HCT116 (cell line): ENCODE data around the gene PF4V1. TPM values are rescaled to one million over a fixed set of nuclear protein-coding genes. Genes with fewer than 3 reads are reported as not detected.

Source experiments
- ATAC-seq: fragments of 200-7000 bp; cut with Tn5 transposase; 2 replicates; pipeline ENCODE4 v1.9.1; 2020; ENCODE audit warnings: mild to moderate bottlenecking, moderate library complexity
- BruUV-seq: library from RNA; stranded (reverse); fragments of 400-500 nt; replicated peaks from 2 replicates; lab custom pipeline; 2021; lab: Mats Ljungman, UMichigan
- CTCF ChIA-PET: fragments of 300-600 bp; sonication (Branson Sonifier 250); formaldehyde crosslinking; loops from one replicate; lab custom pipeline; 2021; ENCODE audit warnings: antibody characterized with exemption; lab: Charles Lee
- POLR2A ChIA-PET: fragments of 300-600, 350-600 bp; sonication (Branson Sonifier 250); formaldehyde crosslinking; loops from one replicate; lab custom pipeline; 2021; ENCODE audit warnings: antibody characterized with exemption; lab: Charles Lee
- RAD21 ChIA-PET, 2 experiments: fragments of 300-600 bp; sonication (Branson Sonifier 250); formaldehyde crosslinking; loops; one replicate each; lab custom pipeline; 2023; ENCODE audit warnings: low total read pairs in 2 of 2; ENCODE audit not compliant: uncharacterized antibody in 2 of 2, unreplicated experiment in 2 of 2, low non-redundant PET in 1 of 2; lab: Charles Lee
- DNase-seq: peaks from one replicate; pipeline ENCODE4 v3.0.0-alpha.2; 2010; ENCODE audit warnings: low read depth, low spot score
- H2AFZ ChIP-seq: fragments of 200-600 bp; shearing (Covaris generic), sonication (generic); 2 replicates; pipeline ENCODE4 v1.6.1; 2017; ENCODE audit warnings: low read depth, mixed run types, mixed read lengths, antibody characterized with exemption, low read length; ENCODE audit not compliant: poor library complexity, severe bottlenecking
- H3K27ac ChIP-seq: 2 replicates; pipeline ENCODE4 v1.5.1; 2012; ENCODE audit warnings: low read depth, low read length
- H3K27me3 ChIP-seq: fragments of 200-600 bp; sonication (generic); 2 replicates; pipeline ENCODE4 v1.6.1; 2016; ENCODE audit warnings: mixed run types, low read length, mixed read lengths; ENCODE audit not compliant: insufficient read depth
- H3K36me3 ChIP-seq, 2 experiments: fragments of 200-500 bp in 1 of 2; fragments of 200-600 bp in 1 of 2; sonication (Bioruptor generic) in 1 of 2; sonication (generic) in 1 of 2; 2 replicates each; pipeline versions ENCODE4 v1.5.1 to v1.6.1; 2014 to 2016; ENCODE audit warnings: low read length in 2 of 2, inconsistent platforms in 1 of 2, mixed read lengths in 1 of 2, mixed run types in 1 of 2; ENCODE audit not compliant: insufficient read depth in 2 of 2, control insufficient read depth in 1 of 2
- H3K4me1 ChIP-seq, 2 experiments: fragments of 200-600 bp in 1 of 2; sonication (generic) in 1 of 2; 2 replicates each; pipeline versions ENCODE4 v1.5.1 to v1.6.1; 2012 to 2017; ENCODE audit warnings: low read length in 2 of 2, inconsistent platforms in 1 of 2, mild to moderate bottlenecking in 1 of 2, mixed read lengths in 1 of 2, mixed run types in 1 of 2, moderate library complexity in 1 of 2; ENCODE audit not compliant: insufficient read depth in 2 of 2, control insufficient read depth in 1 of 2
- H3K4me2 ChIP-seq: fragments of 200-600 bp; sonication (generic); 2 replicates; pipeline ENCODE4 v1.6.1; 2017; ENCODE audit warnings: mixed run types, low read length, mixed read lengths
- H3K4me3 ChIP-seq, 2 experiments: fragments of 200-600 bp in 1 of 2; sonication (generic) in 1 of 2; replicated peaks in 1 of 2; 2 replicates each; pipeline ENCODE4 v1.5.1; 2011 to 2016; ENCODE audit warnings: low read length in 2 of 2, control low read depth in 1 of 2, low read depth in 1 of 2, mild to moderate bottlenecking in 1 of 2, mixed read lengths in 1 of 2, mixed run types in 1 of 2
- H3K79me2 ChIP-seq: fragments of 200-600 bp; sonication (generic); 2 replicates; pipeline ENCODE4 v1.6.1; 2017; ENCODE audit warnings: mild to moderate bottlenecking, mixed run types, low read length, moderate library complexity, mixed read lengths; ENCODE audit not compliant: insufficient read depth
- H3K9ac ChIP-seq: fragments of 200-600 bp; sonication (generic); 2 replicates; pipeline ENCODE4 v1.6.1; 2016; ENCODE audit warnings: low read length, mixed read lengths
- H3K9me2 ChIP-seq: fragments of 200-600 bp; sonication (generic), shearing (Covaris generic); 2 replicates; pipeline ENCODE4 v1.6.1; 2017; ENCODE audit warnings: mixed run types, mild to moderate bottlenecking, moderate library complexity; ENCODE audit not compliant: insufficient read depth
- H3K9me3 ChIP-seq, 2 experiments: fragments of 200-500 bp in 1 of 2; fragments of 200-600 bp in 1 of 2; sonication (Bioruptor generic) in 1 of 2; sonication (generic) in 1 of 2; 2 replicates each; pipeline ENCODE4 v1.6.1; 2014 to 2017; ENCODE audit warnings: low read length in 2 of 2, mixed read lengths in 2 of 2, inconsistent platforms in 1 of 2, low read depth in 1 of 2, mild to moderate bottlenecking in 1 of 2, mixed run types in 1 of 2, moderate library complexity in 1 of 2; ENCODE audit not compliant: control insufficient read depth in 1 of 2, insufficient read depth in 1 of 2
- H4K20me1 ChIP-seq: fragments of 200-600 bp; sonication (generic), shearing (Covaris generic); 2 replicates; pipeline ENCODE4 v1.6.1; 2017; ENCODE audit warnings: mixed run types, mild to moderate bottlenecking, moderate library complexity; ENCODE audit not compliant: insufficient read depth
- CEBPB ChIP-seq: IDR thresholded peaks from 2 replicates; pipeline ENCODE4 v1.6.1; 2012; ENCODE audit warnings: low read depth
- FOSL1 ChIP-seq: IDR thresholded peaks from 2 replicates; pipeline ENCODE4 v1.6.1; 2012; ENCODE audit warnings: low read depth
- JUND ChIP-seq: IDR thresholded peaks from 2 replicates; pipeline ENCODE4 v1.6.1; 2012
- SIN3A ChIP-seq: IDR thresholded peaks from 2 replicates; pipeline ENCODE4 v1.6.1; 2012; ENCODE audit warnings: low read depth
- intact Hi-C: fragments of 100-400 bp; cut with micrococcal nuclease; formaldehyde crosslinking; loops from 2 replicates; pipeline ENCODE4 v1.10.0; 2022
- total RNA-seq: library from RNA; stranded (reverse); gene quantifications from one replicate; pipeline ENCODE4 v1.2.1, GENCODE V29; 2021; ENCODE audit not compliant: unreplicated experiment
- TF ChIP-seq, protein P1 (sequence below): IDR thresholded peaks from 2 replicates; pipeline ENCODE4 v1.6.1; 2012; ENCODE audit warnings: low read depth

PF4V1 gene
- total RNA-seq, 1 experiment from 2014 or later = not detected

DNA sequence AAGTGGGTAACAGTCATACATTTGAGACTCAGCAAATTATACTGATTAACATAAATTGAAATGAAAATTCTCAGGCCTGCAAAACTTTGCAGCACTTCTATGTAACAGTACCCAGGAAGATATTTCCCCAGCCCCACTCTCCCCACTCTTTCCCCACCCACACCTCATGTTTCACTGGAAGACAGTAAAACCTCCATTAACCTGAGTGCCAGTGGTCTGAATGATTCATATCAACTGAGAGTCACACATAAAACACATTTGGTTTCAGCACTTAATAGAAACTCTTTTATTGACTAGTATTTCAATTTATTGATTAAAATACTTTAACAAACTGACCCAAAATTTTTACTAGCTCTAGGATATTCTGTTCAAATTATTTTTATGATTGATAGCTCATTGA, 9.7 kb upstream of the PF4V1 start:
- Histone ChIP-seq H3K27ac (no peak overlapping the region), H3K27me3 (no peaks in the 10 kb centered on the region), H3K4me3 (no peak overlapping the region), H3K36me3 (no peaks in the 10 kb centered on the region), H3K4me2 (no peak overlapping the region), H3K9ac (no peak overlapping the region), H3K9me2 (no peaks in the 10 kb centered on the region), H3K9me3 (no peaks in the 10 kb centered on the region), H2AFZ (no peak overlapping the region), H4K20me1 (no peaks in the 10 kb centered on the region), H3K79me2 (no peaks in the 10 kb centered on the region), H3K4me1 (no peaks in the 10 kb centered on the region; a peak in 1 of 4 replicates)
- DNase-seq (no peak), ATAC-seq (no peak)
- ChIA-PET RAD21 (no interaction called here), POLR2A (interaction anchor here (1.6 kb wide), 1 partner anchor 131 kb away, joined by 4 read pairs; no protein-coding TSS in a partner anchor), CTCF (no interaction called here)
- intact Hi-C loops = no loop called here
- no TSS peak for BruUV-seq
- TF ChIP-seq SIN3A = no peak

DNA sequence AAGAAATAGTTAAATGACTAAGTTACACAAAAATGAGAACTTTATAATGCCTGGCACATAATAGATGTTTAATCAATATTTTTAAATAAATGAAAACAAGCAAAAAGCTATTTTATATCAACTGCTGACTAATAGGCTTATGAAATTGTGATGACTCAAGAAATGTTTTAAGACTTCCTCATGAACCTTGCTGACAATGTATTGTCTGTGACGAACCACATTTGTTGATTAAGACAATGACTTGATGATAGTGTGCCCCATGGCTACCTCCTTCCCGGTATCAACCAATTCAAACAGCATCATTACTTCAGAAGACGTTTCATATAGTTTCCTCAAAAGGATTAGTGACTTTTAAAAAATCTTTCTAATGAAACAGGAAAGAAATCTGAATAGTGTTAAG, 8.8 kb upstream of the PF4V1 start:
- no peak overlapping the region for H3K4me2 ChIP-seq
- CTCF ChIA-PET = no interaction called here

More for the DNA sequence above, 8.8 kb upstream of the PF4V1 start:
- Histone ChIP-seq H4K20me1 (no peaks in the 10 kb centered on the region), H3K27ac (no peak overlapping the region), H3K27me3 (no peaks in the 10 kb centered on the region), H3K36me3 (no peaks in the 10 kb centered on the region), H3K4me3 (no peak overlapping the region), H3K4me1 (no peaks in the 10 kb centered on the region; a peak in 1 of 4 replicates), H2AFZ (peak overlapping the region; percentile 46), H3K9me3 (no peaks in the 10 kb centered on the region), H3K9me2 (no peaks in the 10 kb centered on the region), H3K9ac (no peak overlapping the region), H3K79me2 (no peaks in the 10 kb centered on the region)
- ATAC-seq (no peak), DNase-seq (no peak)
- POLR2A ChIA-PET = interaction anchor here (1.6 kb wide), 1 partner anchor 132 kb away, joined by 4 read pairs; no protein-coding TSS in a partner anchor
- no TSS peak for BruUV-seq
- intact Hi-C loops = no loop called here
- RAD21 ChIA-PET = no interaction called here
- TF ChIP-seq JUND = 0 out of 2 replicates have a peak, but pooled peaks have one; percentile 16
- peak; percentile 26; the same call in 1 of the 2 replicates for TF ChIP-seq CEBPB
- TF ChIP-seq, protein P1, sequence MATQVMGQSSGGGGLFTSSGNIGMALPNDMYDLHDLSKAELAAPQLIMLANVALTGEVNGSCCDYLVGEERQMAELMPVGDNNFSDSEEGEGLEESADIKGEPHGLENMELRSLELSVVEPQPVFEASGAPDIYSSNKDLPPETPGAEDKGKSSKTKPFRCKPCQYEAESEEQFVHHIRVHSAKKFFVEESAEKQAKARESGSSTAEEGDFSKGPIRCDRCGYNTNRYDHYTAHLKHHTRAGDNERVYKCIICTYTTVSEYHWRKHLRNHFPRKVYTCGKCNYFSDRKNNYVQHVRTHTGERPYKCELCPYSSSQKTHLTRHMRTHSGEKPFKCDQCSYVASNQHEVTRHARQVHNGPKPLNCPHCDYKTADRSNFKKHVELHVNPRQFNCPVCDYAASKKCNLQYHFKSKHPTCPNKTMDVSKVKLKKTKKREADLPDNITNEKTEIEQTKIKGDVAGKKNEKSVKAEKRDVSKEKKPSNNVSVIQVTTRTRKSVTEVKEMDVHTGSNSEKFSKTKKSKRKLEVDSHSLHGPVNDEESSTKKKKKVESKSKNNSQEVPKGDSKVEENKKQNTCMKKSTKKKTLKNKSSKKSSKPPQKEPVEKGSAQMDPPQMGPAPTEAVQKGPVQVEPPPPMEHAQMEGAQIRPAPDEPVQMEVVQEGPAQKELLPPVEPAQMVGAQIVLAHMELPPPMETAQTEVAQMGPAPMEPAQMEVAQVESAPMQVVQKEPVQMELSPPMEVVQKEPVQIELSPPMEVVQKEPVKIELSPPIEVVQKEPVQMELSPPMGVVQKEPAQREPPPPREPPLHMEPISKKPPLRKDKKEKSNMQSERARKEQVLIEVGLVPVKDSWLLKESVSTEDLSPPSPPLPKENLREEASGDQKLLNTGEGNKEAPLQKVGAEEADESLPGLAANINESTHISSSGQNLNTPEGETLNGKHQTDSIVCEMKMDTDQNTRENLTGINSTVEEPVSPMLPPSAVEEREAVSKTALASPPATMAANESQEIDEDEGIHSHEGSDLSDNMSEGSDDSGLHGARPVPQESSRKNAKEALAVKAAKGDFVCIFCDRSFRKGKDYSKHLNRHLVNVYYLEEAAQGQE = no peak
- peak; percentile 40; the same call in 1 of the 2 replicates for TF ChIP-seq FOSL1
- TF ChIP-seq, all 23 proteins: peak for 3
